ENCODE results near the gene ABCC3. TPM values are rescaled to one million over a fixed set of nuclear protein-coding genes. Genes with fewer than 3 reads are reported as not detected.
A peak's percentile ranks its signal among the peaks of the same experiment; 100 is the strongest.

The ABCC3 gene
- total RNA-seq, 1 experiment from 2014 or later = 0.16 TPM

DNA sequence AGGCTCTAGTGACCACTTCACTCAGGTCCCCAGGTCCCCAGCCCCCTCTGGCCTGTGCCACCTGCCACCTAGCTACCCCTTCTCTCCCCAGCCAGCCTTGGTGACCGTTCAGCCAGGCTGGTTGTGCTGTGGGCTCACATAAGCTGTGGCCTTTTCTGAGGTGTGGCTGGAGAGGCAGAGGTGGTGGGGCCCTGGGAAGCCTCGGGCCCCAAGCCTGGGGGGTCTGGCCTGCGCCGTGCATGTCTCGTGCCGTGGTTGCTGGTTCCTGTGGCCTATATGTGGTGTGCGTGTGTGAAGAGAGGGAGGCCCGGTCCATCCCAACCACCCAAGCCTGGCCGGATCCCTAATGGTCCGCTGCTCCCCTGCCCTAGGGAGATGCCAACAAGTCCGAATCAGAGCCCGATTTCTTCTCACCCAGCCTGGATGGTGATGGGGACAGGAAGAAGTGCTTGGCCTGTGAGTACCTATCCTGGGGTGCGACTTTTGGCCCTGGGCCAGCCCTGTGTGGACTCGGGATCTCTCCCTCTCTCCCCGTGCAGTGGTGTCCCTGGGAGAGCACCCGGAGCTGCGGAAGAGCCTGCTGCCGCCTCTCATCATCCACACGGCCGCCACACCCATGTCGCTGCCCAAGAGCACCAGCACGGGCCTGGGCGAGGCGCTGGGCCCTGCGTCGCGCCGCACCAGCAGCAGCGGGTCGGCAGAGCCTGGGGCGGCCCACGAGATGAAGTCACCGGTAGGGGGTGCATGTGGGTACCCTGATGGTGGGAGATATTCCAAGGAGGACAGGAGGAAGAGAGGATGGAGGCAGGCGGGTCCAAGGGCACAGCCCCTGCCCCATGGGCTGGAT, 38.3 kb upstream of the ABCC3 start:
- Histone ChIP-seq H3K9me3 (replicated peaks) (no peaks in the 10 kb centered on the region), H3K27ac (no peak overlapping the region), H3K4me3 (no peak overlapping the region), H3K27me3 (no peaks in the 10 kb centered on the region), H3K4me1 (peaks cover 6% of the 10 kb centered on the region; the same call in 1 of the 2 replicates), H3K36me3 (no peaks in the 10 kb centered on the region)
- no peak for DNase-seq

DNA sequence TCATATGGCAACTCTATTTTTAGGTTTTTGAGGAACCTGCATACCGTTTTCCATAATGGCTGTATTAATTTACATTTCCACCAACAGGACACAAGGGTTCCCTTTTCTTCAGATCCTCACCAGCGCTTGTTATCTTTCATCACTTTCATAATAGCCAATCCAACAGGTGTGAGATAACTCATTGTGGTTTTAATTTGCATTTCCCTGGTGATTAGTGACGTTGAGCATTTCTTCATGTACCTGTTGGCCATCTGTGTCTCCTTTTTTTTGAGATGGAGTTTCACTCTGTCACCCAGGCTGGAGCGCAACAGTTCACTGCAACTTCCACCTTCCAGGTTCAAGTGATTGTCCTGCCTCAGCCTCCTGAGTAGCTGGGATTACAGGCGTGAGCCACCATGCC, 36.2 kb upstream of the ABCC3 start:
- no peak for DNase-seq
- Histone ChIP-seq H3K4me1 (peaks cover 3% of the 10 kb centered on the region; the same call in 1 of the 2 replicates), H3K27ac (no peak overlapping the region), H3K9me3 (replicated peaks) (no peaks in the 10 kb centered on the region), H3K36me3 (no peaks in the 10 kb centered on the region), H3K4me3 (no peak overlapping the region), H3K27me3 (no peaks in the 10 kb centered on the region)

DNA sequence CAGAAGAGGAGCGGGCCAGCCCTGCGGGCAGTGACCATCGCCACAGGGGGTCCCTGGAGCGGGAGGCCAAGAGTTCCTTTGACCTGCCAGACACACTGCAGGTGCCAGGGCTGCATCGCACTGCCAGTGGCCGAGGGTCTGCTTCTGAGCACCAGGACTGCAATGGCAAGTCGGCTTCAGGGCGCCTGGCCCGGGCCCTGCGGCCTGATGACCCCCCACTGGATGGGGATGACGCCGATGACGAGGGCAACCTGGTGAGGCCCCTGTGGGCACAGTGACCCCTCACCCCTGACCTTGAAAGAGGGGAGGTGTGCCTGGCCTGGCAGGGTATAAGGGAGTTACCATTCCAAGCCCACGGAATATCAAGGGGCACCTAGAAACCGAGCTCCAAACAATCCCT, 35.1 kb upstream of the ABCC3 start:
- H3K27ac ChIP-seq = no peak overlapping the region
- DNase-seq = no peak
- H3K36me3 ChIP-seq = no peaks in the 10 kb centered on the region
- H3K9me3 ChIP-seq (replicated peaks) = no peaks in the 10 kb centered on the region
- H3K27me3 ChIP-seq = no peaks in the 10 kb centered on the region
- H3K4me1 ChIP-seq = peaks cover 7% of the 10 kb centered on the region; the same call in 1 of the 2 replicates
- no peak overlapping the region for H3K4me3 ChIP-seq

DNA sequence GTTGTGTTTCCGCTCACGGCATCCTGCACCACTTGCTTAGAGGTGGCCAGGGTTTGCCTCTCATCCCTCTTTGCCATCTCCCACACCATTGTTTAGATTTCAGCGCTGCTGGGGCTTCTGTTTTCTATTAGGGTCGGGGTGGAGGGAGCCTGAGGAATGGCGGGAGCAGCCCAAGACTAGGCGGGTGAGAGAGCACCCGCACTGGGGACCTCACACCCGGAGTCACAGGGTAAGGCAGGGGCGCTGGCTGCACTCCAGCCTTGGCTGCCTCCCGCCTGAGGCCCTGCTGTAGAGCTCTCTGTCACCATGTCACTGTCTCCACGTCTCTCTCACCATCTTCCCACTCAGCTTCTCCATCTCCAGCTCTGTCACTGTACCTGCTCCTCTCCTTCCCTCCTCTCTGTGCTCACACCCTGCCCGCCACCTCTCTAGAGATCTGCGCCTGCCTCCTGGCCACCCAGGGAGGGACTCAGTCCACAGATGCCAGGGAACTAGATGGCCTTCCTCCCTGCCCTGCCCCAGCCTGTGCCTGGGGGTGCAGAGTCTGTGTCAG, 32.8 kb upstream of the ABCC3 start:
- Histone ChIP-seq H3K9me3 (replicated peaks) (no peaks in the 10 kb centered on the region), H3K27ac (no peak overlapping the region), H3K4me3 (no peak overlapping the region), H3K4me1 (peaks cover 11% of the 10 kb centered on the region; the same call in 1 of the 2 replicates), H3K36me3 (no peaks in the 10 kb centered on the region), H3K27me3 (no peaks in the 10 kb centered on the region)
- DNase-seq = no peak

DNA sequence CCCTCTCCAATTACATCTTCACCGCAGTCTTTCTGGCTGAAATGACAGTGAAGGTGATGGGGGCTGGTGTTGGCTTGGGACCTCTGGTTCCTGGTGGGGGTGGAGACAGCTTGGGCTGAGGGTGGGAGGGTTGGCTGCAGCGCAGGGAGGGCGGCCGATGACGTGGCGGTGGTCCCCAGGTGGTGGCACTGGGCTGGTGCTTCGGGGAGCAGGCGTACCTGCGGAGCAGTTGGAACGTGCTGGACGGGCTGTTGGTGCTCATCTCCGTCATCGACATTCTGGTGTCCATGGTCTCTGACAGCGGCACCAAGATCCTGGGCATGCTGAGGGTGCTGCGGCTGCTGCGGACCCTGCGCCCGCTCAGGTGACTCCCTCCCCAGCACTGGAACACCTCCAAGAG, 31.8 kb upstream of the ABCC3 start:
- no peaks in the 10 kb centered on the region for H3K27me3 ChIP-seq
- H3K4me1 ChIP-seq = peaks cover 11% of the 10 kb centered on the region; the same call in 1 of the 2 replicates
- H3K9me3 ChIP-seq (replicated peaks) = no peaks in the 10 kb centered on the region
- DNase-seq = no peak
- H3K4me3 ChIP-seq = no peak overlapping the region
- H3K27ac ChIP-seq = no peak overlapping the region
- H3K36me3 ChIP-seq = no peaks in the 10 kb centered on the region

DNA sequence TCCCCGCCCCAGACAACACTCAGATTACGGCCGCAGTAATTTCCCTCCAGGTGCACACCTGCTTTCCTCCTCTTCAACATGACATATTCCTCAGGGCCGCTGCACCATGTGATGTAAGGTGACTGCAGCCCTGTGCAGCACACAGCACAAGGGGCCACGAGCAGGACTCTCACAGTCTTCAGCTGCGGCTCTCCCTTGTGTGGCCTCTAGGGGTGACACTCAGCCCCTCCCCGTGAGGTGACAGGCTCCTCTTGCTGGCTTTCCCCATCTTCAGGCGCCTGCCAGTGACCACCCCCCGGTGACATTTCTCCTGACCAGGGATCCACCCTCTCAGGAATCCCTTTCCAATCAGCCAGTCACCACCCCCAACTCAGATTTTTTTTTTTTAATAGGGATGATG, 31.3 kb upstream of the ABCC3 start:
- H3K9me3 ChIP-seq (replicated peaks) = no peaks in the 10 kb centered on the region
- H3K4me3 ChIP-seq = no peak overlapping the region
- H3K27ac ChIP-seq = no peak overlapping the region
- no peaks in the 10 kb centered on the region for H3K27me3 ChIP-seq
- peaks cover 11% of the 10 kb centered on the region; the same call in 1 of the 2 replicates for H3K4me1 ChIP-seq
- H3K36me3 ChIP-seq = no peaks in the 10 kb centered on the region
- peak in 1 of 2 experiments; percentile 32 for DNase-seq

DNA sequence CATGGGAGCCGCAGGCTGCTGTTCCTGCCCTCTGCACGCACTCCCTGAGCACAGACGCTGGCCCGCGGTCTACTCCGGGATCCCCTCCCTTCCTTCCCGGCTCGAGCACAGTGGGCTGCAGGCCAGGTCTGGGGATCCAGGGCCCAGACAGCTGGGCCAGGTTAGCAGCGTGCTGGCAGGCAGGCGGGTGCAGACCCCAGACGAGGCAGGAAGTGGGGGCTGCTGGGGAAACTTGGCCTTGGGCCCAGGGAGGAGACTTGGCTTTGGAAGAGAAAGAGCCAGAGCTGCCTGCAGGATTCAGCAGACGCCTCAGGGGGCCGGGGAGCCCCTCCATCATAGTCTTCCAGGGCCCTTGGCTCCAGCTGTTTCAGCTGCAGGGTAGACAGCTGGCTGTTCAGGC, 30.2 kb upstream of the ABCC3 start:
- H3K36me3 ChIP-seq = no peaks in the 10 kb centered on the region
- peak overlapping the region; percentile 25 for H3K27ac ChIP-seq
- DNase-seq = peak; percentile 93 to 96

DNA sequence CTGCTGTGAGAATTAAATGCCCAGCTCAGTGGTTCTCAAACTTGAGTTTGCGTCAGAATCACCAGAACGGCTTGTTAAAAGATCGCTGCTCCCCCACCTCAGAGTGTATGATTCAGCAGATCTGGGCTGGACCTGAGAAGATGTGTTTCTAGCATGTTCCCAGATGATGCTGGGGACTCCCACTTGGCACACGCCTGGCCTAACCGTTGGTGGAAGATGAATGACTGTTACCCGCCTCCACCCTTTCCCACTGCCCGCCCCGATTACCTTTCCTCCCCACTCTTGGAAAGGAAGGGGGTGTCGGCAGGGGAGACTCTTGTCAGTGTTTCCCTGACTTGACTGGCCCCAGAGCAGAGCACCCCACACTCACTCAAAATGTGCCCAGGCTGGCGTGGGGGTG, 29.3 kb upstream of the ABCC3 start:
- H3K4me1 ChIP-seq = peaks cover 17% of the 10 kb centered on the region; the same call in 1 of the 2 replicates
- peak overlapping the region; percentile 25; the same call in 1 of the 2 replicates for H3K27ac ChIP-seq
- H3K36me3 ChIP-seq = no peaks in the 10 kb centered on the region
- H3K27me3 ChIP-seq = no peaks in the 10 kb centered on the region
- no peak for DNase-seq
- H3K9me3 ChIP-seq (replicated peaks) = no peaks in the 10 kb centered on the region
- H3K4me3 ChIP-seq = no peak overlapping the region

More for the DNA sequence above, 30.2 kb upstream of the ABCC3 start:
- Histone ChIP-seq H3K4me3 (no peak overlapping the region), H3K9me3 (replicated peaks) (no peaks in the 10 kb centered on the region), H3K27me3 (no peaks in the 10 kb centered on the region), H3K4me1 (peaks cover 17% of the 10 kb centered on the region; the same call in 1 of the 2 replicates)

DNA sequence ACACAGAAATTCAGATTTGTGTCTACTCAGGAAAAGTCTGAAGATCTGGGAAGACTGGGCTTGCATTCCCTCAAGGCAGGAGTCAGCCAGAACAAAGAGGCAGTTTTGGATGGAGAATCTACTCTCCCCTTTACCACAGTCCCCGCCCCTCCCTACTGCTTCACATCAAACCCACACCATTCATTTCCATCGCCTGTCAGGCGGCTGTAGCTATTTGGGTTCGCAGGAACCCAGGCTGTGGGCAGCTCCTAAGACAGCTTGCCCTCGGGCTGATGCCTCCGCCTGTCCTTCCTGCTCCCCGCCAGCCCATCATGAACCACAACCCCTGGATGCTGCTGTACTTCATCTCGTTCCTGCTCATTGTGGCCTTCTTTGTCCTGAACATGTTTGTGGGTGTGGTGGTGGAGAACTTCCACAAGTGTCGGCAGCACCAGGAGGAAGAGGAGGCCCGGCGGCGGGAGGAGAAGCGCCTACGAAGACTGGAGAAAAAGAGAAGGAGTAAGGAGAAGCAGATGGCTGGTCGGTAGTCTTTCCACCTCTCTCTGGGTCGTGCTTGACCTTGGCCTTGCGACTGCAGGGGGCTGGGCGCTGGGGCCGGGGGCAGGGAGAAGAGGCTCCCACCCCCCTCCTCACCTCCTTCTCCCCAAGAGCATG, 27.0 kb upstream of the ABCC3 start:
- no peaks in the 10 kb centered on the region for H3K36me3 ChIP-seq
- no peak for DNase-seq
- H3K9me3 ChIP-seq (replicated peaks) = no peaks in the 10 kb centered on the region
- H3K27me3 ChIP-seq = no peaks in the 10 kb centered on the region
- H3K4me1 ChIP-seq = peaks cover 17% of the 10 kb centered on the region; the same call in 1 of the 2 replicates
- H3K4me3 ChIP-seq = no peak overlapping the region
- no peak overlapping the region for H3K27ac ChIP-seq

DNA sequence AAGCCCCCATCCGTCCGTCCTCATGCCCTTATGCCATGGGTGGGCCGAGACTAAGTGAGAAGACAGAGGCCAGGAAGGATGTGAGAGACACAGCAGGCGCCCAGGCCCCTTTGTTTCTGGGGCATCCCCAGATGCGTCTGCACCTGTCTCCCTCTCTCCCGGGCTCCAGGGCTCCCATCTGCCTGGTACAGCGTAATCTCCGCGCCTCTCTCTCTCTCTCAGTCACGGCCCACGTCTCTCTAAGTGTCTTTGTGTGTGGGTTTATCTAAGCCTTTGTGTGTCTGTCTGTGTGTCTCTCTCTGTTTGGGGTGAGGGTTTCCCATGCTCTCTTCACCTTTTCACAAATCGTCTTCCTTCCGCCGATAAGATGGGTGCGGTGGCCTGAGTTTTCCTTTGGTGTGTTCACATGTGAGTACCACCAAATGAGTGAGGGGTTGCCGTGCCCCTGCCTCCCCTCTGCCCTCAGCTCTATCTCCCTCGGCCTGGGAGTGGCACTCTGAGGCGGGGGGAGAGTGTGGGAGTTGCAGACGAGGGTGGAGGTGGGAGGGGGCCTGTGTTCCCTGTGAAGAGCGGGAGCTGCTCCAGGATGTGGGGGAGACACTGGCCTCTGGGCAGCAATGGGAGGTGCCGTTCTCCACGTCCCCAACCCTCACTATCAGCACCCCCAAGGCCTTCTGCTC, 25.8 kb upstream of the ABCC3 start:
- Histone ChIP-seq H3K27ac (no peak overlapping the region), H3K4me3 (no peak overlapping the region), H3K36me3 (no peaks in the 10 kb centered on the region), H3K27me3 (no peaks in the 10 kb centered on the region), H3K9me3 (replicated peaks) (no peaks in the 10 kb centered on the region), H3K4me1 (peaks cover 15% of the 10 kb centered on the region; the same call in 1 of the 2 replicates)
- peak; percentile 42 to 61 for DNase-seq

DNA sequence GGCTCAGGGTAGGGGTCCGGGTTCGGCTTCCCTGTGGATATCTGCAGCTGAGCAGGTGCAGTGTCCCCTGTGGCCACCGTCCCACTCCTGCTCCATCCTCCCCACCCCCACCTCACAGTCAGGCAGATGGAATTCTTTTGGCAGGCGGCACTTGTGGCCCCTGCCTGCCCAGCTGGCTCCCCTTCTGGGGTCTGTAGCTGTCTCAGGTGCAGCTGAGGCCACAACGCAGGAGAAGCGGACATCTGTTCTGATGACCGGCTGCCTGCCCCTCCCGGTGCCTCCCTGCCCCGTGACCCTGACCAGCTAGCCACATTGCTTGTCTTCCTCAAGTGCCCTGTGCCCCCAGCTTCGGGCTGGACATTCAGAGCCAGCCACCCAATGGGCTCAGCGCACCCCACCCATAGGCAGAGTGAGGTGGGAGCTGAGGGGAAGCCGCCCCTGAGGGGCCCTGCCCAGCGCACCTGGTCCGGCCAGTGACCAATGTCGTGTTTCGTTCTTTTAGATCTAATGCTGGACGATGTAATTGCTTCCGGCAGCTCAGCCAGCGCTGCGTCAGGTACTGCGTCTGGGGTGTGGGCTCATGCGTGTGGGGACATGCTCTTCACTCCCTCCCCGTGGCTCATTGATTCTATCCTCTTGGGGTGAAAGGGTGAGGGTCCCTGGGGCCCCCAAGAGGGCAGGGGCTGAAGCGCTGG, 25.2 kb upstream of the ABCC3 start:
- Histone ChIP-seq H3K36me3 (no peaks in the 10 kb centered on the region), H3K9me3 (replicated peaks) (no peaks in the 10 kb centered on the region), H3K4me3 (no peak overlapping the region), H3K27ac (no peak overlapping the region), H3K27me3 (no peaks in the 10 kb centered on the region), H3K4me1 (peaks cover 11% of the 10 kb centered on the region; the same call in 1 of the 2 replicates)
- DNase-seq = no peak

DNA sequence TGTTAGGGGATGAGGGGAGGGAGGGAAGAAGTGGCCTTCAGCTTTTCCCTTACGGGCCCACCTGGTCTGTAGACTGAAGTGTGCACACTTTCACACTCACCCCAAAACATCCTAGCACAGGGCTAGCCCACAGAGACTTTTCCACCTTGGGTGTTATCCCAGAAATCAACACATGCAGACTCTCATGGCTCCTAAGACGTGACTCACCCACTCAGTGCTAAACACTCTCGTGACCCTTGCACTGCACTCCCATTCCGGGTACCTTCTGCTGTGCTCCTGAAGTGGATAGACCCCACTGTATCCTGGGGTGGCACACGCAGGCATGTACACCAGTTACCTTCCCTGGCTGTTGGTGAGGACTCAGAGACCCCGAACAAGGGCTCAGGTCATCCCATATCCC, 23.0 kb upstream of the ABCC3 start:
- Histone ChIP-seq H3K27me3 (no peaks in the 10 kb centered on the region), H3K36me3 (no peaks in the 10 kb centered on the region), H3K4me3 (no peak overlapping the region), H3K4me1 (peaks cover 6% of the 10 kb centered on the region; the same call in 1 of the 2 replicates), H3K27ac (no peak overlapping the region), H3K9me3 (replicated peaks) (no peaks in the 10 kb centered on the region)
- no peak for DNase-seq

DNA sequence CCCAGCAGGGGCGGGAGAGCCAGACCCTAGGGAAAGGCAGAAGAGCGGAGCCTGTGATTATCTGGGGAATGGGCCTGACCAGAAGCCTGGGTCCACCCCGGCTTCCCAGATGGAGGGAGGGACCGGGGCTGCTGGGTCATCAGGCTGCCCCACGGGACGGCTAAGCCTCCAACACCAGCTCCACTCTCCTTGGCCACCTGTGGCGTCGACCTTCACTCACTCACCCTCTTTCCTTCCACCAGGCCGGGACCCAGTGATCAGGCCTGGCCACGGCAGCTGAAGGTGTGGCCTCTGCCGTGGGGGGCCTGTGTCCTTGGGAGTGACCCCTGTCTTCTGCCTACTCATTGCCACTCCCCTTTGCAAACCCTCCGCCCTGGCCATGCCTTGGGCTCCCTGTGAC, 22.4 kb upstream of the ABCC3 start:
- H3K36me3 ChIP-seq = no peaks in the 10 kb centered on the region
- no peak for DNase-seq
- H3K27ac ChIP-seq = no peak overlapping the region
- no peaks in the 10 kb centered on the region for H3K27me3 ChIP-seq
- H3K9me3 ChIP-seq (replicated peaks) = no peaks in the 10 kb centered on the region
- no peak overlapping the region for H3K4me3 ChIP-seq
- peaks cover 6% of the 10 kb centered on the region; the same call in 1 of the 2 replicates for H3K4me1 ChIP-seq
